ENCODE measurements around the gene PLD1.

DNA sequence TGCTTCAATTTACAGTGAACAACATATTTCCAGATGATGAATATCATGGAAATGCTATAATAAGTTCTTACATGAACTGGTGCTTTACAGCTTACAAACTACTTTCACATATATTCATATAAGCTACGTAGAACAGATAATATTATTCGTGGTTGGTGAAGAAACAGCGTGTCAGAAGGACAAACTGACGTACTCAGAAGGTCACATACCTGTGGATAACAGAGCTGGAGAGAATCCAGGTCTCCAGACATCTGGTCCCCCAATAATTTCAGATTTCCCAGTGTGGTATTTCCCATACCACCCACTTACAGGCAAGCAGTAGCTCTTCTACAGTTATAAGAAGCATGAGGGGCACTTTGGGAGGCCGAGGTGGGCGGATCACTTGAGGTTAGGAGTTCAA, 156.6 kb downstream of the PLD1 start:
- TF ChIP-seq NFIC (IDR thresholded peaks at IDR 0.05; ENCODE audit: low read depth, low read length) (no peak), EZH2 (IDR thresholded peaks at IDR 0.05; ENCODE audit: borderline replicate concordance, control insufficient read depth, low read depth, low read length) (no peak)

Measured in GM12878 (cell line).